OCI-LY3 (cell line): ENCODE data around the gene FMNL3.

Experiments used
- EZH2phosphoT487 ChIP-seq: fragments of 200-600 bp; shearing (Covaris generic); IDR thresholded peaks from 2 replicates; pipeline ENCODE4 v1.6.1; 2018; ENCODE audit warnings: antibody characterized with exemption, mixed run types, low read depth
- TF ChIP-seq, protein P1 (sequence below): fragments of 200-600, 300-600 bp; sonication (generic); IDR thresholded peaks from 2 replicates; pipeline ENCODE4 v1.5.1; 2014; ENCODE audit warnings: antibody characterized with exemption, low read length, low read depth

GRCh38 chr12:49649445-49649844 is 57.8 kb downstream of the FMNL3 start:
- TF ChIP-seq, protein P1, sequence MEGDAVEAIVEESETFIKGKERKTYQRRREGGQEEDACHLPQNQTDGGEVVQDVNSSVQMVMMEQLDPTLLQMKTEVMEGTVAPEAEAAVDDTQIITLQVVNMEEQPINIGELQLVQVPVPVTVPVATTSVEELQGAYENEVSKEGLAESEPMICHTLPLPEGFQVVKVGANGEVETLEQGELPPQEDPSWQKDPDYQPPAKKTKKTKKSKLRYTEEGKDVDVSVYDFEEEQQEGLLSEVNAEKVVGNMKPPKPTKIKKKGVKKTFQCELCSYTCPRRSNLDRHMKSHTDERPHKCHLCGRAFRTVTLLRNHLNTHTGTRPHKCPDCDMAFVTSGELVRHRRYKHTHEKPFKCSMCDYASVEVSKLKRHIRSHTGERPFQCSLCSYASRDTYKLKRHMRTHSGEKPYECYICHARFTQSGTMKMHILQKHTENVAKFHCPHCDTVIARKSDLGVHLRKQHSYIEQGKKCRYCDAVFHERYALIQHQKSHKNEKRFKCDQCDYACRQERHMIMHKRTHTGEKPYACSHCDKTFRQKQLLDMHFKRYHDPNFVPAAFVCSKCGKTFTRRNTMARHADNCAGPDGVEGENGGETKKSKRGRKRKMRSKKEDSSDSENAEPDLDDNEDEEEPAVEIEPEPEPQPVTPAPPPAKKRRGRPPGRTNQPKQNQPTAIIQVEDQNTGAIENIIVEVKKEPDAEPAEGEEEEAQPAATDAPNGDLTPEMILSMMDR: no peak
- no peak for TF ChIP-seq EZH2phosphoT487
